M059J (cell line): ENCODE results near the gene NINJ2. TPM values are rescaled to one million over a fixed set of nuclear protein-coding genes. Genes with fewer than 3 reads are reported as not detected.
A peak's percentile ranks its signal among the peaks of the same experiment; 100 is the strongest.

ENCODE experiments used
- DNase-seq: peaks from one replicate; pipeline ENCODE4 v3.0.0-alpha.2; 2012; ENCODE audit warnings: low read depth
- total RNA-seq: library from RNA; depleted of rRNA; stranded (reverse); fragments of >200 nt; shearing (Covaris generic); gene quantifications from 2 replicates; pipeline ENCODE4 v1.2.3, GENCODE V29; 2014

Gene NINJ2
- total RNA-seq, 1 experiment from 2014 or later: 0.81 TPM

DNA sequence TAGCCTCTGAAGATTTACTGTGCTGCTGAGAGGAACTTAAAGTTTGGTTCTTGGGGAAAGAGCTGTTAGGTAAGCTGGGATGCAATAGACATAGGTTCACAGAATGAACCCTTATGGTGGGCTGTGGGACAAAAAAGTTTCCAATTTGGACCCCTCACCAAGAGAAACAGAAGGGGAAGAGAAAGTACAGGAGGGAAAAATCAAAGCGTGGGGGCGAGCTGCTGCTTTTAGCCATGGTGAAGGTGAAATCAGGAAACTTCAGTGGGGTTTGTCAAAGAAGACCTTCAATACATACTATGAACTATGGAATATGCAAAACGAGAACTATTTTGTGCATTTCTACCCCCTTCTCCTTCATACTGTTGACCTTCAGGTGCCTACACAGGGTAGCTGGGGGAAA is 10.6 kb upstream of the NINJ2 start:
- no peak for DNase-seq

DNA sequence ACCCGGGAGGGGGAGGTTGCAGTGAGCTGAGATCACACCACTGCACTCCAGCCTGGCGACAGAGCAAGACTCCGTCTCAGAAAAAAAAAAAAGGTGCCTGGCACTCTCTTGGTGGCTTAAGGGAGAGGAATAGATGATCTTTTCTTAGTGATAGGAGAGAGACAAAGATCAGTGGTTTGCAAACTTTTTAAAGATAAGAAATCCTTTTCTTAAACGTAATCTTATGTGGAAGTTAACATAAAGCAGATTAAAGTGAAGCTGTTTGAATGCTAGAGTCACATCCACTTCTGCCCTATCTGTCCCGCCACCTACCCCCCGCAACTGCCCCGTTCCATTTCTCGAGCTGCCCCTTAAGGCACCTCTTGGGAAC is 6.3 kb upstream of the NINJ2 start:
- no peak for DNase-seq

DNA sequence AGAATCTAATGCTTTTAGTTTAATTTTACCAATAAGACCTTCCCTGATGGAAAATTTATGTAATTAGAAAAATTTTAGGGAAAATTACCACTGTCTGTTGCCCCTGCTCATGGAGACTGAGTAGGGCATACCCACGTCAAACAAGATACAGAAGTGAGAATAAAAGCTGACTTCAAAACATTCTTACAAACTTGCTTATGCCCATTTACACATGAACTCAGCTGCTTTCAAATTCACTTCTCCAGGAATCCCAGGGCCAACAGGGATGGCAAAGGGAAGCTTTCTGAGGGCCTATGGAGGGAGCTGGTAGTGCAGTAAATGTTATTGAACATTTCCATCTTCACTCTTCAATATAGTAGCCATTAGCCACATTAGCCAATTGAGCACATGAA is 4.8 kb upstream of the NINJ2 start:
- no peak for DNase-seq

DNA sequence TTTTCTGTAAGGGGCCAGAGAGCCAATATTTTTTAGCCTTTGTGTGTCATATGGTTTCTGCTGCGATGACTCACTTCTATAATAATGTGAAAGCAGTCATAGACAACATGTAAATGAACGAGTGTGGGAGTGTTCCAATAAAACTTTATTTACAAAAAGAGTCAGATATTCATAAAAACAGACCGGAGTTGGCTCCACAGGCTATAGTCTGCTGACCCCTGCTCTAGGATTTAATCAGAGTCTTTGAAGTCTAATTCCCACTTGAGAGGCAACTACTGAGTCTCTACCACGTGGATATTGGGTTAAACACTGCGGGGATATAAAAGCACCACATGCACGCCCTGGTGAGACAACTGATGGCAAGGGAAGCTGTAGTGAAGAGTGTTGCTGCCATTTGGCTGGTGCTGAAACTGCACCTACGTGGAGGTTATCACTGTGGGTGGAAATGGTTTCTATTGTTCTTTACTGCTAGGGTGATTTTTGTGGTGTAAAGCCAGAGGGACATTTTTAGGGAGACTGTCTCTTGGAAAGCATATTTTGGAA is 3.6 kb upstream of the NINJ2 start:
- peak; percentile 27 for DNase-seq

DNA sequence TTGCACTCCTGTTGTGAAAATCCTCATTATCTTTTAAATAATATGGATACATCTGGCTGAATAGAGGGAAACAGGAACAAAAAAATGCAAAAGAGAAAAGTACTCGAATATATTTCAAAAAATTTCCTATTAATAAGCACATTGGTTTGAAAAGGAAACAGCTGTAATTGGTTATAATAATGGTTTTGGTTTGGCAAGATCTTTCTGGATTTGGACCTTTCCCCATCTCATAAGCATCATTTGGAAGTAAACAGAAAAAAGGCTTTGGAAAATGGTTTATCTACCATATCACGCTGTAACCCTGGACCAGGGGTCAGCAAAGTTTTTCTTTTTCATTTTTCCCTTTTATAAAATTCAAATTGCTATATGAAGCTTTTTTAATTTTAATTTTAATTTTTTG is 2.8 kb upstream of the NINJ2 start:
- DNase-seq: no peak

DNA sequence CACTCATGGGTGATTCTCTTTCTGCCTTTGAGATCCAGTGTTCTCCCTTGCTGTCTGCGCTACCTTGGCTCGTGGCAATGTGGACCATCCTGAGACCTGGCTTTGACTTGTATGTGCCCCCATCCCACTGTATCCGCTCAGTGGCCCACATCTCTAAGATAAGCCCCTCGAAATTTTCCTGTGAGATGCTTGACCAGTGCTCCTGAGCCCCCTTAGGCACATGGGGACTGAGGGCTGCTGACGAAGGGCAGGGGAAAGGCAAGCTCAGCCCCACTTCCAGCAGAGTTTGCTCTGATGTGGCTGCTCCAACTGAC is 1.5 kb upstream of the NINJ2 start:
- no peak for DNase-seq

DNA sequence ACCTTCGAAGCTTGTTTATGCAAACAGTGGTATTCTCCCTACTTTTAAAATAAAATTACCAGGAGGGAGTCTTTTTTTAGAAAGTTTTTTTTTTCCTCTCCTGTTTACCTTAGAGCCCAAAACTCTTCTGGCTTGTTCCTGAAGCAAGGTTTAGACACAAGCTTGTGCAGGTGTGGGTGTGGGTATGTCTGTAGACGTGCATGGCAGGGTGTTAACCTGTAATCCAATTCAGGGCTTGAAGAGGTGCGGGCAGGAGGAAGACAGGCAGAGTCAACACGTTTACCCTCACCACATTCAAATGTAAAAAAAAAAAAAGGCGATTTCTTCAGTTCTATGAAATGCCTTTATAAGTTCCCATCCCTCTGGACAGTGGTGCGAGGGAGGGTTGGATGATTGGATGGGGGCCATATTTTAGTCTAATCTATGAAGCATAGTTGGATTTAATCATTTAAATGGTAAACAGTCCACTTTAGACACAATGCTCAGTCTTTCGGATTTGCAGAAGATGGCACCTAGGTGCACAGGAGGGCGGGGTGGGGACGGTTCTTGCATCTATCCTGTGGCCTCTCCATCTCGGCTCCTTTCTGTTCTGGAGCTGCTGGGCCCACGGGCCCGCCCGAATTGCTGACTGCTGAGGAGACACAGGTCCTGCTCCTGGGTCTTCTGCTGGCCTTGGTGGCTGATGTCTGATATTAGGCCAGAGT is 982 bp upstream of the NINJ2 start:
- no peak for DNase-seq

DNA sequence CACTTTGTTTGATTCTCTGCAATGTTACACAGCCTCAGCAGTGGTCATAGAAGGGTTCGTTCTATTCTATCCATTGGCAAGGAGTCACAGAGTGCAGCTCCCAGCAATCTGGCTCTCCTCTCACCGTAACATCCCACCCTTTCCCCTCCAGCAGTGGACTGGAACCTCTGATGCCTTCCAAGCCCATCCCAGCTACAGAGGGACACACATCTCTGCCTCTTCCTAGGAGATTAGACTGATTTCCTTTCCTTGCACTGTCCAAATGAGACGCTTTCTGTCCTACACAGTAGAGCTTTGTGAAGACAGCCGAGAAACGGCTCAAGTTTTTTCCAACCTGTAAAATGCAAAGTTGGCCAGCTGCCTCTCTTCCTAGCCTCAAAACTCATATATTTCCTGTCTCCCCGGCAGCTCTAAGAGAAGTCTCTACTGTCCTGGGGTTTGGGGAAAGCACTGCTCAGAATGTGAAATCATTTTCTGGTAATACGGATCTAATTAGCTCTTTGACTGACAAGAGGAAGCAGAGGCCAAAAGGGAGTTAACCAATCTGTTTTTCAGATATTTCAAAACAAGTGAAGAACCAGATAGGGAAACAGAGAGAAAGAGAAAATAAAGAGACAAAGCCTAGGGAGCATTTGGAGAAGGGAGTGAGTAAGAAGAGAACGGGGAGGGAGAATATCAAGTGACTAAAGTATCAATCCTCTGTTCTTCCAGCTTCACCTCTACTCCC is 516 bp downstream of the NINJ2 start:
- DNase-seq: no peak

DNA sequence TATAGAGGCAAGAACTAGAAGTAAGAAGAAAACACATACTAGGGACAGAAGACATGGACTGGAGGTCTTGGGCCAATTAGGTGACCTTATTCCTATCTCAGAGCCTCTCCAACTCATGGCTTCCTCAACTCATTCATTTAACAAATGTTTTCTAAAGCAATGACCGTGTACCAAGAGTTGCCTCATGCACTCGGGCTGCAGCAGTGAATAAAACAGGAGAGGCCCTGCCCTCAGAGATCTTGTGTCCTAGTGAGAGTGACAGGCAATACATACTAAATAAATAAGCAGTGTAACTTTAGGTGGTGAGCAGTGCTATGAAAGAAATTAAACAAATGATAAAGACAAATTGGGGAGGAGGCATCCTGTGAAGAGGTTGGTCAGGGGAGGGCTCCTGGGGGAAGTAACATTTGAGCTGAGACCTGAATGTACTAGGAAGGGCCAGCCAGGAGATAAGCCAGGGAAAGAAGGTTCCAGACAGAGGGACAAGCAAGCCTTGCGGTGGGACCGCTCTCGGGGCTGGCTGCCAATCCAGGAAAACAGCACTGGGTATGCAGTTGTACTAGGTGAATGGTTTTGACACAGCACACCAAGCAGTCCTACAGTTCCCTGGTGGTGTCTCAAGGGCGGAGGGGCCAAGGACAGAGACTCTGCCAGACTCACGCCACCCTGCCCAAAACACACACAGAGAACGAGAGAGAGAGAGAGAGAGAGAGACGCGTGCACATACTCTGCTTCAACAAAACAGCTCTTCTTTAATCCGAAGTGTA is 1.3 kb downstream of the NINJ2 start:
- DNase-seq: no peak

DNA sequence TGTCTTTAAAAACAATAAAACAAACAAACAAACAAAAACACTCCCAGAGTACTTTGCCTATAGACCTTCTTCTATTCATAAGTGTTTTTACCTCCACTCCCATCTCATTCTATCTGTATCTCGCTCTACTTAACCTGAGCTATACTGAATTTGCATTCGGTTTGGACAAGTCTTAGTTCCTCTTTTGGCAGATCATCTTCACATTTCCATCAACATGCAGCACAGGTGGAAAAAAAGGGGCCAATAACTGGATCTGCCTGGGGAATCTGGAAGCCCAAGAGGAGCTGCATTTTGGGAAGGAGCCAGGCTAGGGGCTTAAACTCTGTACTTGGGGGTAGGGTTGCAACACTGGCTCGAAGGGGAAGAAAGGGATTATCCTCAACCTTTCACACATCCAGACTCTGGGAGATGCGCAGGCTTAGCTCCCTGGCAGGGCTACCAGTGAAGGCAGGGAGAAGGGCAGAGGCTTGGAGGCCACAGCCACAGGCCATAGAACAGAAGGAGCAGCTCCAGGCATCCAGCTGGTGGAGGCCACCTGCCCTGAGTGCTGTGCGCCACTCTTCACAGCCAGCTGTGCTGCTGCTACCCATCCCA is 4.1 kb downstream of the NINJ2 start:
- no peak for DNase-seq

DNA sequence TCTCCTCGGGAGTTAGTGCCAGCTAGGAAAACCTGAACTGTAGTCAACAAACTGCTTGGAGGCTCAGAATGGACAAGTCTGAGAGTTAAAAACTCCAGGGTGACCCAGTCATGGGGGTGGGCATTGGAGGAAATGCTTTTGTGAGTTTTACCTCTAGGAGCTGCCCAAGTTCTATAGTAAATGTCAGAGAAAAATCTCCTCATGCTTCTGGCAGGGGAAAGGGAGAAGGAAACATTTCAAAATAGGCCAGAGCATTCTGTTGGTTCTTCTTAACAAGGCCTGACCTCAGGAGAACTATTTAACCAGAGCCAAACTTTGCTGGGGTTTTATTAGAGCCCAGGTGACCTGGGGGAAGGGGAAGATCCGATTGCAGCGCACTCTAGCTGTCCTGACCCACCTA is 12.3 kb downstream of the NINJ2 start:
- no peak for DNase-seq

DNA sequence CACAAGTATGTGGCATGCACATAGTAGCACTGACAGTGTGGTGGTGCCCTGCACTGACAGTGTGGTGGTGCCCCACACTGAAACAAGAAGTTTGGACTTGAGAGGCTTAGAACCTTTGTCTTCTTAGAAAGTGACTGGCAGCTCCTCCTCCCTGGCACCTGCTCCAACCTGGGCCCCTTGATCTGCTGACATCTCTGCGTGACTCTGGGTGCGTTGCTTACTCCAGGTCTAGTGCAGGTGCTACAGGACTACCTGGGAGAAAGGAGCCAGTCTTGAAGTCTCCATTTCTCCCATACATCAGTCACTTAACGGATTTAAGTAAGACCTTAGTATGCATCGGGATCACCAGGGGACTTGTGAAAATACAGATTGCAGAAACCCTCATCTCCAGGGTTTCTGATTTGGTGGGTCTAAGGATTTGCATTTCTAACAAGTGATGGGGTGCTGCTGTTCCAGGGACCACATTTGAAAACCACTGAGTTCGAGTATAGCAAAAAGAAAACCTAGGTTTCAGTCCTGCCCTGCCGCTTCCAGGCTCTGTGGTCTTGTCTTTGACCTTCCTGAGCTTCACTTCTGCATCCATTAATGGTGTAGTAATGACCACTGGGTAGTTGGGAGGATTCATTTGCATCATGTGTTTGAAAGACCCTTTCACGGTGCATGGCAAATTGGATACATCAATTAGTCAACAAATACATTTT is 15.7 kb downstream of the NINJ2 start:
- DNase-seq: no peak

DNA sequence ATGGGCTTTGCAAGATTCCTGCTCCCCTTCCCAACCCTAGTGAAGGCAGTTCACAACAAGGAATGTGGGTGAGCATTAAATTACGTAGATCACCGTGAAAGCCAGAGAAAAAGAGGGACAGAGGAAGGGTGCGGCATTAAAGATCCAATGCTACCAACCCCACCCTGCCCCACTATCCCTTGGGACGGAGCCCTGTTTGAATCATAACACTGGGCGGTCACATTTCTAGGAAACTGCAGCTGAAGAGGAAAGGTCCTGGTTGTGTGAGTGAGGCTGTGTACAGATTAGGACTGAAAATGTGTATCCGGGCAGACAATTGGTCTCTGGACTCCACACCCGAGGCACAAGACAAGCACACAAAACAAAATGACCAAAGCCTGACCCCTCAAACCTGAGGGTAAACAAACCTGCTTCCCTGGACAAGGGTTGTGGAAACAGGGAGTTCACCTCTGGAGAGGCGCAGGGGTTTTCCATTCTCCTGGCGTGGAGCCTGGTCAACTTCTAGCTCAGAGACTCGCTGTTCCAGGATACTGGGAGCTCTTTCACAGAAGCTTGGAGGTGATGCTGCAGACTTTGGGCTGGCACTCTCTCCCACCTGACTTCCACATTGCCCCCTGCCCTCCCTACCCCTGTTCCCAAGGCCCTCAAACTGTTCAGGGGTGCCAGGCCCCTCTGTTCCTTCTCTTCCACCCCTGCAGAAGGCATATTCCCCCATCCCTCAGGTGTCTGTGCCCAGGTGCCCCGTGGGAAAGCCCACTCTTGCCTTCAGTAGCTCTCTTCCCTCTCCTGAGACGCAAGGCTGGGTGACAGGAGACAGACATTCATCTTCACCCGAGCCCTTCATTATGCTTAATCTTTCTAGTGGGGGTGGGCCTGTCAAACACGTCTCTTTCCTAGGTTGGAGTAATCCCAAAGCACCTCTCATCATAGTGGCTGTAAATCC is 16.5 kb downstream of the NINJ2 start:
- no peak for DNase-seq

DNA sequence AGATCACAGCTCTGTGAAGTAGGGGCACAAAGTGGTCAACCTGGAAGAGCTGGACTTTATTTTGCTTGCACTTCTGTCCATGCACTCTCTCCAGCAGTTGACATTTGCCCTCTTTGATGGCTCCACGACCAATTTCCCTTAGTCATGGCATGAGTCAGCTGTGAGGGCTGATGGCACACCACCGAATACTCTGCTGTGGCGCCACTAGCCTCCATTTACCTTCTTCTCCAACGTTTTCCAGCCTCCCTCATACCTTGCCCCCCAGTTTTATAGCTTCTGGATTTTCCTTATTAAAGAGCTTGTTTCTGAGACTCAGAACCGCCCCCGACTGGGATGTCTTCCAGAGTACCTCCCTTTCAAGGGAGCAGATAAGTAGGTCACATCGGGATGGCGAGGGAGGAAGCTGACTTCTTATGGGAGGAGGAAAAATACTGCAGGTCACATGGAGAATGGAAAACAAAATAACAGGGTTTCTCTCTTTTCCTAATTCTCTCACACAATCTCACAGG is 17.6 kb downstream of the NINJ2 start:
- peak; percentile 86 for DNase-seq

DNA sequence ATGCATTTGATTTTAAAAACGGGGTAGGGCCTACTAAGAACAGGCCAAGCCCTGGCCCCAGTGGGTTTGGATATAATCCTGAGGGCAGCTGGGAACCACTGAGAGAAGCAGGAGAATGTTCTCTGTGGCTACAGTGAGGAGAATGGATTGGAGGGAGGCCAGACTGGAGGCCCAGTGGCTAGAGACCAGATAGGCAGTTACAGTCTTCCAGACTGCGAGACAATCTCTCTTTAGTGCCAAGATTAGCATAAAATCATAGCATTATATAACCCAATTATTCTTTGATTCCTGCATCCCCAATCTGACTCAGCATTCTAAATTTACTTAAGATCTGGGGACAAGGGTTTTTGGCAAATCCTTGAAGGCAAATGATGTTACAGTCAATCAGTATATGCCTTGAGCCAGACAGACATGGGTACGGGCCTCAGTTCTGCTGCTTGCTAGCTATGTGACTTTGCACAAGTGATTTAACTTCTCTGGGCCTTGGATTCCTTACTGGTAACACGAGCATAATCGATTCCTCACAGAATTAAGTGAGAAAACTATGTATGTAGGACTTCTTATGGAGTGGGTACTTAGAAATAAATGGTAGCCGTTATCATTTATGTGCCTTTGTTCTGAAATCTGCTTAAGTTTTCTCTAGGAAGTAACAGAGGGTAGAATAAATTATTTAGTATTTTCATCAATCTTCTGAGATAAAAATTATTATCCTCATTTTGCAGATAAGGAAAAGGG is 18.3 kb downstream of the NINJ2 start:
- DNase-seq: peak; percentile 54

DNA sequence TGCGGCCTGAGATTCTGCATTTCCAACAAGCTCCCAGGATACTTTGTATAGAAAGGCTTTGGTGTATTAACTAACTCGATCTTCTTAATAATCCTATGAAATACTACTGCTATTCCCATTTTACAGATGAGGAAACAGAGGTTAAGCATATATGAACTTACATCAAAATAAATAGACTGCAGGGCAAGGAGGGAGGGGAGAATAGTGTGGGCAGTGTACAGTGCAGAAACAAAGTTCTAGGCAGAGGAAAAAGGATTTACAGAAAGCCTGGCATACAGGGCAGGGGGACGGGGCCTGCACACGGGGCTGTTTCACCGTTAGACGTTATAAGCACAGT is 19.0 kb downstream of the NINJ2 start:
- DNase-seq: no peak

DNA sequence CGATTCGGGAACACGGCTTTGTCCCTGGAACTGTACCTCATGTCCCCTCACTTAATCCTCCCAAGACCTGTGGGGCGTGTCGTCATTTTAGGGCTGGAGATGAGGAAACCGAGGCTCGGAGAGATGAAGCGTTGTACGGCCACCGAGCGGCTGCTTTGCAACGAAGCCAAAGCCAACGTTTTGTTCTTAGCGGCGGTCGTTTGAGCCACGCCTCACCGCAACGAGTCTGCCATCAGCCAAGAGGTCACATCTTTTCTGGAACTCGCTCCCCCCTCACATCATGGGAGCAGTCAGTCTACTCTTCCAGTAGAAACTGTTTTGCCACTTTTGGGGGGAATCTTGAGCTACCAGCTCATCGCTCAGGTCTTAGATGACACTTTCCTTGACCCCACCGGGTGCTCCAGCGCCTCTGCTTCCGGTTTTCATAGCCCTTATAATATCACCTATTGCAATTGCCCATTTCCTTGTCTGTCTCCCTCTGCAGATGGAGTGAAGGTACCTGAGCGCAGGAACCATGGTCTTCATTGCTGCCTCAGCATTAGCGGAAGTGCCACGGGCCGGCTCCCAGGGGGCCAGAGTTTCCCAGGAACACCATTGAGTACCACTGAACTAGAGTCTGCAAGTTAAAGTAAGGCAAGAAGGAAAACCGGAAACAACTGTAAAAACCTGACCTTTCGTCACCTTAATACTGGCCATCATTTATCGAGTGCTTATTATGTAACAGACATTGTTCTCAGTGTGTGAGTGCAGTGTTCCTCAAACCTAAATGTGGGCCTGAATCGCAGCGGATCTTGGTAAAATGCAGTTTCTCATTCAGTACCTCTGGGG is 19.6 kb downstream of the NINJ2 start:
- no peak for DNase-seq

DNA sequence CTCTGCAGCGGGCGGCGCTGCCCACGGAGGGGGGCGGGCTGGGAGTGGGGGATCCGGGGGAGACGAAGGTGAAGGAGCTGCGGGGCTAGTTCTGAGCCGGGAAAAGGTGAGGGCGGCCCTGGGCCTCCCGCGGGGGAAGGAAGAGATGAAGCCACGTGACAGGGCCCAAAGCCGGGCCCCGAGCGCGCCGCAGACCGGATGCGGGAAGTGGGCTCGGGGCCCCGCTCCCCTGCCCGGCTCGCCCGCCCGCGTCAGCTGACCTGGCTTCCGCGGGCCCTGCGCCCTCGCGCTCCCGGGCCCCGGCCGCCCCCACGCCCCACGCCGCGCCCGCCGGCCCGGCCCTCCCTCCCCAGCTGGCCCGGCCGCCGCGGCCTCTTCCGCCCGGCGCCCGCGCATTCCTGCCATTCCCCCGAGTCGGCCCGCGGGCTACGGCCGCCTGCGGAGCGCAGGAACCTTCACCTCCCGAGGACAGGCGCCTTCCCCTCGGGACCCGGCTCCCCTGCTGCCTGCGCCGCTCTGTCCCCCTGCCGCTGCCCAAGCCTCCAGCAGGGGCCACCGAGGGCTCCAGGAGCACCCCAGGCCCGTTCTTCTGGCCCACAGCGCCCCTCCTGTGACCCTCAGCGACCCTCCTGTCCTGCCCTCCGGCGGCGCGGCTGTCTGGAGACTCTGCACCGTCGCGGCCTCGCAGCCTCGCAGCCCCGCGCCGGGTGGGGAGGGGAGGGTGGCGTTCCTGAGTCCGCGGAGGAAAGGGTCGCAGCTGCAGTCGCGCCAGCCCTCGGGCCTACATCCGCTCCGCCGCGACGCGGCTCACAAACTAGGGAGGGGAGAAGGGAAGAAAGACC is 20.4 kb downstream of the NINJ2 start:
- DNase-seq: peak; percentile 69
